Chondrocyte (in vitro differentiated cells): ENCODE measurements around the gene SLC2A10. TPM values are rescaled to one million over a fixed set of nuclear protein-coding genes. Genes with fewer than 3 reads are reported as not detected.

Experiments
- DNase-seq: peaks from one replicate; pipeline ENCODE4 v3.0.0; 2021; ENCODE audit warnings: mixed read lengths, low spot score
- H3K27ac Mint-ChIP-seq: one replicate; pipeline ENCODE4 v1.8.0; 2021; ENCODE audit warnings: mild to moderate bottlenecking, moderate library complexity, mixed read lengths; ENCODE audit not compliant: unreplicated experiment
- H3K27me3 Mint-ChIP-seq: 2 replicates; pipeline ENCODE4 v1.8.0; 2021; ENCODE audit warnings: low read depth, mixed read lengths
- H3K36me3 Mint-ChIP-seq: 2 replicates; pipeline ENCODE4 v1.8.0; 2021; ENCODE audit warnings: low read depth, mixed read lengths
- H3K4me1 Mint-ChIP-seq: 2 replicates; pipeline ENCODE4 v1.8.0; 2021; ENCODE audit warnings: low read depth, mild to moderate bottlenecking, mixed read lengths
- H3K4me3 Mint-ChIP-seq: one replicate; pipeline ENCODE4 v1.8.0; 2021; ENCODE audit warnings: mild to moderate bottlenecking, moderate library complexity, mixed read lengths; ENCODE audit not compliant: unreplicated experiment
- H3K9me3 Mint-ChIP-seq: 2 replicates; pipeline ENCODE4 v1.8.0; 2021; ENCODE audit warnings: low read depth, mixed read lengths
- total RNA-seq: library from RNA; stranded (reverse); gene quantifications from 3 replicates; pipeline ENCODE4 v1.2.1, GENCODE V29; 2021
- TF ChIP-seq, protein P1 (sequence below): fragments of 200-600 bp; sonication (generic); IDR thresholded peaks from 2 replicates; pipeline ENCODE4 v1.5.0; 2021; ENCODE audit warnings: antibody characterized with exemption, mild to moderate bottlenecking, moderate library complexity

The SLC2A10 gene
- total RNA-seq, 1 donor from 2014 or later = 39.6 TPM

DNA sequence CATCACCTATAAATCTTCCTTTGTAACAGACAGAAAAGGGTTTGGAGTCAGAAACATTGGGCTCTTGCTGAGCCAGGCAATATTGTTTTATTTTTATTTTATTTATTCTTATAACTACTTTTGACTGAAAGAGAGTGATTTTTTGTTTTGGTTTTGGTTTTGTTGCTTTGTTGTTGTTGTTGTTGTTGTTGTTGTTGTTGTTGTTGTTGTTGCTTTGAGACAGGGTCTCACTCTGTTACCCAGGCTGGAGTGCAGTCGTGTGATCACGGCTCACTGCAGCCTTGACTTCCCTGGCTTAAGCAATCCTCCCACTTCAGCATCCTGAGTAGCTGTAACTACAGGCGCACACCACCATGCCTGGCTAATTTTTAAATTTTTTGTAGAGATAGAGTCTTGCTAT lies 43.1 kb upstream of the SLC2A10 start:
- Mint-ChIP-seq H3K4me3 (no peak overlapping the region), H3K4me1 (no peaks in the 10 kb centered on the region)
- DNase-seq = no peak

DNA sequence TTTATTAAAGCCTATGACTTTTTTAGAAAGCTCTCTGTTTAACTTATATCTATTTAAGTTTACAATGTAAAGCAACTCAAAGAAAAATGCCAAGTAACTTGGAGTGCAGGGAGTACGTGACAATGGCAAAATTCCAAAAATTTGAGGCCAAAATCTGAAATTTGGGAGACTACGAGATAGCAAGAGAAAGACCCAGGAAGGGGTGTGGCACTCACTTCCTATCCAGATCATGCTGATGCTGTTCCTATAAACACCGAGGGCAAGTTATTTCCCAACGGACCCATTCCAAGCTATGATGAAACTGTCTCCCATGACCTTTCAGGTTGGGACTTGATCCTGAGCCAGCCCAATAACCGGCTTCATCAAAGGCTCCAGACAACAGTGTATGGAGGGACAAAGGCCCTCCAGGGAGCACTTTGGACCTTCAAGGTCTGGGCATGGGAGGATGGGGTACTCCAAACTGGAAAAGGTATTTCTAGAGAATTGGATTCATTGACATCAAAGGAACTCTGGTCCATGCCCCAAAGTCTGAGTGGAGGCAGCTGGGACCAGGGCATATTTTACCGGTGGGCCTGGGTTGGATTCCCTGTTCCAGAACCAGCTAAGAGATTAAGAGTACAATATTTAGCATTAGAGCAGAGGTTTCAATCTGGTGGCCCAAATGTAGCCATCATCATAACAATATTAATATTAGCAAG lies 42.5 kb upstream of the SLC2A10 start:
- Mint-ChIP-seq H3K36me3 (peaks cover 19% of the 10 kb centered on the region), H3K4me1 (no peaks in the 10 kb centered on the region), H3K4me3 (no peak overlapping the region), H3K27me3 (no peaks in the 10 kb centered on the region), H3K27ac (no peak overlapping the region), H3K9me3 (peaks cover 20% of the 10 kb centered on the region)
- TF ChIP-seq, protein P1, sequence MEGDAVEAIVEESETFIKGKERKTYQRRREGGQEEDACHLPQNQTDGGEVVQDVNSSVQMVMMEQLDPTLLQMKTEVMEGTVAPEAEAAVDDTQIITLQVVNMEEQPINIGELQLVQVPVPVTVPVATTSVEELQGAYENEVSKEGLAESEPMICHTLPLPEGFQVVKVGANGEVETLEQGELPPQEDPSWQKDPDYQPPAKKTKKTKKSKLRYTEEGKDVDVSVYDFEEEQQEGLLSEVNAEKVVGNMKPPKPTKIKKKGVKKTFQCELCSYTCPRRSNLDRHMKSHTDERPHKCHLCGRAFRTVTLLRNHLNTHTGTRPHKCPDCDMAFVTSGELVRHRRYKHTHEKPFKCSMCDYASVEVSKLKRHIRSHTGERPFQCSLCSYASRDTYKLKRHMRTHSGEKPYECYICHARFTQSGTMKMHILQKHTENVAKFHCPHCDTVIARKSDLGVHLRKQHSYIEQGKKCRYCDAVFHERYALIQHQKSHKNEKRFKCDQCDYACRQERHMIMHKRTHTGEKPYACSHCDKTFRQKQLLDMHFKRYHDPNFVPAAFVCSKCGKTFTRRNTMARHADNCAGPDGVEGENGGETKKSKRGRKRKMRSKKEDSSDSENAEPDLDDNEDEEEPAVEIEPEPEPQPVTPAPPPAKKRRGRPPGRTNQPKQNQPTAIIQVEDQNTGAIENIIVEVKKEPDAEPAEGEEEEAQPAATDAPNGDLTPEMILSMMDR = no peak
- DNase-seq = no peak

More for the DNA sequence above, 43.1 kb upstream of the SLC2A10 start:
- no peak overlapping the region for H3K27ac Mint-ChIP-seq
- peaks cover 18% of the 10 kb centered on the region for H3K9me3 Mint-ChIP-seq
- H3K36me3 Mint-ChIP-seq = peaks cover 18% of the 10 kb centered on the region
- TF ChIP-seq, protein P1 = no peak
- no peaks in the 10 kb centered on the region for H3K27me3 Mint-ChIP-seq

DNA sequence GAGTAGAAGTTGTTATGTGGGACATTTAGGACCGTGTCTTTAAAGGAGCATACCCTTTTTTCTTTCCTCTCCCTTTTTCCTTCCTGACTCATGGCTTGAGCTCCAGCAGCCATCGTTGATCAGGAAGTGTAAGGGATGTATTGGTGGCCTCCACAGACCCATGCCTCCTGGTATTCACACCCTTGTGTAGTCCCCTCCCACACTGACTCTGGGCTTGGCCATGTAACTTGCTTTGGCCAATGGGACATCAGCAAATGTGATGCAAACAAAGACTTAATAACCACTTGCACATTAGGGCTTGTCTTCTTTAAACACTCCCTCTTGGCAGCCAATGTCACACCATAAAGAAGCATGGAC lies 39.2 kb upstream of the SLC2A10 start:
- Mint-ChIP-seq H3K36me3 (peaks cover 19% of the 10 kb centered on the region), H3K9me3 (peaks cover 20% of the 10 kb centered on the region), H3K27ac (no peak overlapping the region), H3K4me1 (peaks cover 10% of the 10 kb centered on the region), H3K4me3 (no peak overlapping the region), H3K27me3 (no peaks in the 10 kb centered on the region)
- TF ChIP-seq, protein P1 = no peak
- no peak for DNase-seq

DNA sequence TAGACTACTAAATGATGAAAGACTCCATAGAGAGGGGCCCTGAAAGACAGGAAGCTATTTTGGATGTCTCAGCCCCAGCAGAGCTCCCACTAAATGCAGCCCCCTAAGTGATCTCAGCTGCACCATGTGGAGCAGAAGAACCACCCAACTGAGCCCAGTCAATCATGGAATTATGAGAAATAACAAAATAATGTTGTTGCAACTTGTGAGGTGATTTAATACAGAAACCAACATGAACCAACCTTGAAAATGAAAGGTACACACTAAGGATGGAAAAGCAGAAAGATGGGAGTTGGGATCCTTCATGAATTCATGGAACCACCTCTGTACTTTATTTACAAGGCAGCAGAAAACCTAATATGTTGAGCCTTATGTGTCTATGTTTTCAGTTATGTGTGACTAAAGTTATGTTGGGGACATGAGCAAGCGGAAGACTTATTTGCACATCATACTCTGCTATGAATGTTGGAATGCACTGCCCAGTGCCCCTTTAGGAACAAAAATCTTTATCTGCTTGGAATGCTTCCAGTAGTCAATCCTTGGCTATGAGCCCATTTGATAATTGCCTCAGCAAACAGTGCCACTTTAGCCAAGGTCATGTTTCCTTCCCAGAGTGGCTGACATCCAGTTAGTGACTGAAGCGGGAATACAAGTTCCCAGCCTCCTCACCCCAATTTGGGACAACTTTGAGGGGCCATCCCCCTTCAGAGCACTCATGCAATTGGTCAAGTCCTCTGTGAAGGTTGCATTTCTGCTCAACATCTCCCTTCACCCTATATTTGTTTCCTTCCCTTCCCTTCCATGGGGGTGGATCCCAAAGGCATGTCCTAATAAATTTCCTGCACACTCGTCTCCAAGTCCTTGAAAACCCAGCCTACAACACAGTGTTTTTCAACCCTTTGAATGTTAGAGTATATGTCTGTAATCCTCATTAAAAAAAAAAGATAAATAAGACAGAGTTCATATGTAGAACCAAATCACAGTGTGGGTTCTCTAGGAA lies 38.6 kb upstream of the SLC2A10 start:
- TF ChIP-seq, protein P1 = no peak
- no peak for DNase-seq
- no peaks in the 10 kb centered on the region for H3K27me3 Mint-ChIP-seq
- H3K4me1 Mint-ChIP-seq = peaks cover 10% of the 10 kb centered on the region
- no peak overlapping the region for H3K4me3 Mint-ChIP-seq
- H3K36me3 Mint-ChIP-seq = peaks cover 17% of the 10 kb centered on the region
- H3K9me3 Mint-ChIP-seq = peaks cover 20% of the 10 kb centered on the region
- no peak overlapping the region for H3K27ac Mint-ChIP-seq

DNA sequence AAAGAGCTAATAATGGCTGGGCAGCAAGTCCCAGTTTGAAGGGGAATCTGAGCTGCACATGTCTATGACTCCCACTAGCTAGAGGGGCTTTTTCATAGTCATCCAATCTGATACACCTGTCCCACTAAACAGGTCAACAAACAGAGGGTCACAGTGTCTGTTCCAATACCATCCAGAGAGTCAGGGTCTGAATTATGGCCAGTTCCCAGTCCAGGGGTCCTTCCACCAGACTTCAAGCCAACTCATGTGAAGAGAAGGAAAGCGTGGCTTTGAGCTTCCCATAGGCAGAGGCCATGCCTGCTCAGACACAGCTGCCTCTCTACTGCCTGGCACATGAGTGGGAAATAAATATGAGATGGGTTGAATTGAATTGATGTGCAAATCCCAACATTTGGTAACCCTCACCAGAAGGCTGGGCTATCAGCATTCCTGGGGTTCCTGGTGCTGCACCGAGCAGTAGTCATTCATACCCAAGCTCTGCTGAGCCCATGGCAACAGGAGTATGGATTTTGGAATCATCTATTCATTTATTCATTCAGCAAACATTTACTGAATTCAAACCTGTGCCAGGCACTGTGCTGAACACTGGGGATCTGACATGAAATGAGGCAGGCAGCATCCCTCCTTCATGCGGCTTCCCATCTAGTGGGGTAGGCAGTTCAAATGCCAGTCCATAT lies 37.4 kb upstream of the SLC2A10 start:
- Mint-ChIP-seq H3K27ac (no peak overlapping the region), H3K4me3 (no peak overlapping the region), H3K27me3 (no peaks in the 10 kb centered on the region), H3K9me3 (peaks cover 20% of the 10 kb centered on the region), H3K36me3 (peaks cover 15% of the 10 kb centered on the region), H3K4me1 (peaks cover 10% of the 10 kb centered on the region)
- no peak for DNase-seq
- TF ChIP-seq, protein P1 = no peak
